Progenitor cell of endocrine pancreas (in vitro differentiated cells): ENCODE data around the gene HIP1. TPM values are rescaled to one million over a fixed set of nuclear protein-coding genes. Genes with fewer than 3 reads are reported as not detected.

Experiments
- DNase-seq: peaks from one replicate; pipeline ENCODE4 v3.0.0; 2021; ENCODE audit warnings: low spot score; ENCODE audit not compliant: unreplicated experiment
- H3K27ac Mint-ChIP-seq: 2 replicates; pipeline ENCODE4 v1.8.0; 2021; ENCODE audit warnings: mild to moderate bottlenecking, moderate library complexity, mixed read lengths
- H3K27me3 Mint-ChIP-seq: 2 replicates; pipeline ENCODE4 v1.8.0; 2021; ENCODE audit warnings: mixed read lengths
- H3K36me3 Mint-ChIP-seq: 2 replicates; pipeline ENCODE4 v1.8.0; 2022; ENCODE audit warnings: mixed read lengths; ENCODE audit not compliant: insufficient read depth
- H3K4me1 Mint-ChIP-seq: 2 replicates; pipeline ENCODE4 v1.8.0; 2021; ENCODE audit warnings: low read depth, mixed read lengths
- H3K4me3 Mint-ChIP-seq: 2 replicates; pipeline ENCODE4 v1.8.0; 2021; ENCODE audit warnings: low read depth, mild to moderate bottlenecking, moderate library complexity, mixed read lengths
- H3K9me3 Mint-ChIP-seq: 2 replicates; pipeline ENCODE4 v1.8.0; 2021; ENCODE audit warnings: low read depth, mixed read lengths
- CTCF ChIP-seq: fragments of 200-600 bp; sonication (generic); IDR thresholded peaks from one replicate; pipeline ENCODE4 v1.5.0; 2021; ENCODE audit warnings: antibody characterized with exemption, mild to moderate bottlenecking; ENCODE audit not compliant: unreplicated experiment
- total RNA-seq: library from RNA; stranded (reverse); gene quantifications from 2 replicates; pipeline ENCODE4 v1.2.1, GENCODE V29; 2021

Gene HIP1
- total RNA-seq, 1 donor from 2014 or later: 66.6 TPM

- no peak overlapping the region for H3K4me3 Mint-ChIP-seq
- peaks cover 31% of the 10 kb centered on the region for H3K36me3 Mint-ChIP-seq
- no peaks in the 10 kb centered on the region for H3K27me3 Mint-ChIP-seq
- no peak for DNase-seq
- H3K9me3 Mint-ChIP-seq: peaks cover 4% of the 10 kb centered on the region
- H3K4me1 Mint-ChIP-seq: peaks cover 2% of the 10 kb centered on the region
- no peak overlapping the region for H3K27ac Mint-ChIP-seq
- no peak for TF ChIP-seq CTCF
Observed at GRCh38 chr7:75631711-75632110, 107.0 kb downstream of the HIP1 start.

- H3K9me3 Mint-ChIP-seq: peaks cover 4% of the 10 kb centered on the region
- peaks cover 32% of the 10 kb centered on the region for H3K36me3 Mint-ChIP-seq
- no peak overlapping the region for H3K27ac Mint-ChIP-seq
- peaks cover 2% of the 10 kb centered on the region for H3K4me1 Mint-ChIP-seq
- no peaks in the 10 kb centered on the region for H3K27me3 Mint-ChIP-seq
- no peak for DNase-seq
- no peak overlapping the region for H3K4me3 Mint-ChIP-seq
- no peak for TF ChIP-seq CTCF
Observed at GRCh38 chr7:75630549-75630948, 108.2 kb downstream of the HIP1 start.

- peaks cover 2% of the 10 kb centered on the region for H3K4me1 Mint-ChIP-seq
- H3K27ac Mint-ChIP-seq: no peak overlapping the region
- no peak for DNase-seq
- peaks cover 4% of the 10 kb centered on the region for H3K9me3 Mint-ChIP-seq
- no peaks in the 10 kb centered on the region for H3K27me3 Mint-ChIP-seq
- H3K36me3 Mint-ChIP-seq: peaks cover 32% of the 10 kb centered on the region
- no peak for TF ChIP-seq CTCF
- no peak overlapping the region for H3K4me3 Mint-ChIP-seq
Observed at GRCh38 chr7:75629044-75629443, 109.7 kb downstream of the HIP1 start.

GRCh38 chr7:75628055-75628454, 110.7 kb downstream of the HIP1 start:
- H3K4me3 Mint-ChIP-seq: no peak overlapping the region
- H3K4me1 Mint-ChIP-seq: peaks cover 2% of the 10 kb centered on the region
- peaks cover 32% of the 10 kb centered on the region for H3K36me3 Mint-ChIP-seq
- peaks cover 4% of the 10 kb centered on the region for H3K9me3 Mint-ChIP-seq
- no peak for TF ChIP-seq CTCF
- no peak overlapping the region for H3K27ac Mint-ChIP-seq
- H3K27me3 Mint-ChIP-seq: no peaks in the 10 kb centered on the region
- DNase-seq: no peak

GRCh38 chr7:75626954-75627353, 111.8 kb downstream of the HIP1 start:
- no peaks in the 10 kb centered on the region for H3K27me3 Mint-ChIP-seq
- peaks cover 2% of the 10 kb centered on the region for H3K4me1 Mint-ChIP-seq
- no peak overlapping the region for H3K27ac Mint-ChIP-seq
- DNase-seq: no peak
- peaks cover 31% of the 10 kb centered on the region for H3K36me3 Mint-ChIP-seq
- H3K4me3 Mint-ChIP-seq: no peak overlapping the region
- no peak for TF ChIP-seq CTCF
- H3K9me3 Mint-ChIP-seq: peaks cover 4% of the 10 kb centered on the region
